Measurements from ENCODE around the gene NIT2.

NIT2 gene

DNA sequence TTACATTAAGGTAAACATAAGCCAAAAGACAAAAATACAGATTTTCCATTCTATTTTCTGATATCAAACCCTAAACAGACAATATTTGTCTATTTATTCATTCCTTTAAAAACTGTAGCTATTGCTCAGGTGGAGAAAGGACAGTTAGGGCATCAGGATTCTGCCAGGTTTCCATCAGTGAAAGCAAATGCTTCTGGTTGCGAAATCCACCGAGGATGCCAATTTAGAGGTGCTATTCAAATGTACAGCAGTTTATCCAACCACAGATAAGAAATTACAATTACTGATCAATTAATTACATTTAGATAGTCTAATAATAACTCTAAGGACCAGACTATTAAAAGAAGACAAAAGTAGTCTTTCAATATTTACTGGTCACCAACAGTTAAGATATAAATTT is 62.4 kb downstream of the NIT2 start:
- DNase-seq (ENCODE audit: low read depth), result no peak

DNA sequence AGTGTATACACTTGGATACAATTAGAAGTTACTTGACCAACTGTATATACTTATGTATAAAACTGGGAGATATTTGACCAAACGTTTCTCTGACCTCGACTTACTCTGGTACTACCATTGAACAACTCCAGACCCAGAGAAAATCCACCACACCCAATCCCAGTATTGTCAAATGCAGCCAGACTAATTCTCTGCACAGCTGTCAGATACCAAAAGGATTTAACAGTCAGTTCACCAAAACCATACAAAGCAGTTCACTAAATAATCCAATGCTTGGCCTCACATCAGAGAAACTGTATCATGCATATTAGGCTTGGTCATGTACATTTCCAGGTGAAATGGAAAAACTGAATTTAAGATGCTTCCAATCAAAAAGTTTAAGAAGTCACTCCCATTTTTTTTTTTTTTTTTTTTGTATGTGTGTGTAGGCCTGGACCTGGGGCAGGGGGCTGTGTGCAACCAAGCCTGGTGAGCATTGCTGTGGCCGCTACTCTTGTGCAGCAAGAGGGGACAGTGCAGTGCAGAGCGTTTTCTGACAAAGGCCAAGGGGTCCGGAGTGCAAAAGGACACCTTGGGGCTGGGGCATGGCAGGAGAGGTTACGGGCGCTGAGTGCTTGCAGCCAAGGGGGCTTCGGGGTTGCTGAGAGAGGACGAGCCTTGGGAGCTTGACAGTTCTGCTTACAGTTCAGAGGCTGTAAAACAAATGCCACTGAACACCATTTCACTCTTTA is 64.9 kb downstream of the NIT2 start:
- DNase-seq (ENCODE audit: low read depth), result no peak

GRCh38 chr3:100400419-100400779 is 65.8 kb downstream of the NIT2 start:
- peak; percentile 1 for DNase-seq (ENCODE audit: low read depth)

DNA sequence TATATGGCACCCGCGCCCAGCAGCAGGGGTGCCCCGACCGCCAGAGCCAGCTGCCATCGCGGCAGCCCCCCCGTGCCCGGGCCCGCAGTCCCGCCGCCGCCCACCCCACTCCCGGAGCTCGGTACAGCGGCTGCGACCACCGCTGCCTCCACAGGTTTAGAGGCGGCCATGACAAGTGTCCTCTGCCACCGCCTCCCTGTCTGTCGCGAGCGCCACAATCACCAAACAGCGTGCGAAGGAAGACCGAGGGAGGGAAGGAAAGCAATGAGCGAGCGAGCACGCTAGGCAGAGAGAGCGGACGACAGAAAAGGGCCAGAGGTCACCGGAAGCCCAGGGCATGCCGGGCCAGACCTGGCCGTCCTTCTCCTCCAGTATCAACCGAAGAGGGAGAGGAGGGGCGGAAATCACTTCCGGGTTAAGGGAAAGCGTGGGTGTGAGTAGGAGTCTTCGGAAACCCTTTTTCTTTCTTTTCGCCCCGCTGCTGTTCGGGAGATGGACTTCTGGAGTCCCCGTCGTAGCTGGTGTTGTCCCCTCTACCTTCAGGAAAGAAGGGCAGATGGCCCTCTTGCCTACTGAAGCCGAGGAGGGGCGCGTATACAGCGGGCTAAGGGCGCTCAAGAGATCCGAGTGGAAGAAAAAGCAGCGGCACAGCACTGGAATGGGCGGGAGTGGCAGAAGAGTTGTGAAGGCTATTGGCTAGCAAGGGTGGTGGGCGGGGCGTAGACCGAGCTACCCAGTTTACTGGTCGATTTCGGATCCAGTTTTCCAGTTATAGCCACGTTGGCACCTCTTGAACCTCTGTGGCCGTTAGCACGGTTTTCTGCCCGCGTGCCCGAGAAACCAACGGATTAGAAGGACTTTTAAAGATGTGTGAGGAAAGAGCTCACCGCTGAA is 66.5 kb downstream of the NIT2 start, which contains the start of the genes LNP1 and TOMM70:
LNP1 (plus strand) TSS at position 760 of the 894 bp plus-strand sequence. CDS start 28,191 bp downstream, outside the sequence.
TOMM70 (minus strand) TSS at position 310 of the 894 bp plus-strand sequence; CDS start at position 170, 140 bp downstream.
- DNase-seq (ENCODE audit: low read depth), result peak; percentile 94

DNA sequence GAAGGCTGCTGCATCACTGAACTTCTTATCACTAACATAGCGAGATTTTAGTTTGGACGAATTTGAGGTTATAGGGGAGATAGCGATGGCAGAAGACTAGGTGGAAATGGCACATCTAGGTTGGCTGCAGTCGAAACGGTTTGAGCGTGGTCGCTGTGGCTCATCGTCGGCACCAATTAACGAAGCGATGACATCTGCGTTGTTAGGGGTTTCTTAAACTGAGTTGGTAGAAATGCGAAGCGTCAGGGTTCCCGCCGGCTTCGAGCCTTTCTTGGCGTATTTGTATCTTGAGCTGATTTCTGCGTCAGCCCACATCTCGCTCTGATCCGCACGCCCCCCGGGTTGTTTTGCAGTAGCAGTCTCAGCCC is 67.1 kb downstream of the NIT2 start:
- DNase-seq (ENCODE audit: low read depth), result peak; percentile 39

GRCh38 chr3:100402256-100402655 is 67.7 kb downstream of the NIT2 start:
- DNase-seq (ENCODE audit: low read depth), result no peak

DNA sequence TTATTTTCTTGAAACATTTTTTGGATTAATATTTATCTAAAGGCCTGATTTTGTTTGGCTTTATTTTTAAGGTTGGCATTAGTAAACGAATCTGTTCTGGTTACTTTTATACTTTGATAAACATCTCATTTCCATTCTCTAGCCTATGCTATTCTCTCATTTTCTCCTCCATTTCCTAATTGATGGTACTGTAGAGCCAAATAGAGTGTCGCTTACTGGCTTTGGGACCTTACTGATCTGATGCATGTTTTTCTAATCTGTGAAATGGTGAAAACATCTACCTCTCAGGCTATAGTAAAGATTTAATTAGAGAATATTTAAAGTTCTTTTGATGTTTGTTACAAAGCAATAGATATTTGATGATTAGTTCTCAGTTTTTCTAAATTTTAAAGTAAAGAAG is 68.3 kb downstream of the NIT2 start:
- DNase-seq (ENCODE audit: low read depth), result no peak

DNA sequence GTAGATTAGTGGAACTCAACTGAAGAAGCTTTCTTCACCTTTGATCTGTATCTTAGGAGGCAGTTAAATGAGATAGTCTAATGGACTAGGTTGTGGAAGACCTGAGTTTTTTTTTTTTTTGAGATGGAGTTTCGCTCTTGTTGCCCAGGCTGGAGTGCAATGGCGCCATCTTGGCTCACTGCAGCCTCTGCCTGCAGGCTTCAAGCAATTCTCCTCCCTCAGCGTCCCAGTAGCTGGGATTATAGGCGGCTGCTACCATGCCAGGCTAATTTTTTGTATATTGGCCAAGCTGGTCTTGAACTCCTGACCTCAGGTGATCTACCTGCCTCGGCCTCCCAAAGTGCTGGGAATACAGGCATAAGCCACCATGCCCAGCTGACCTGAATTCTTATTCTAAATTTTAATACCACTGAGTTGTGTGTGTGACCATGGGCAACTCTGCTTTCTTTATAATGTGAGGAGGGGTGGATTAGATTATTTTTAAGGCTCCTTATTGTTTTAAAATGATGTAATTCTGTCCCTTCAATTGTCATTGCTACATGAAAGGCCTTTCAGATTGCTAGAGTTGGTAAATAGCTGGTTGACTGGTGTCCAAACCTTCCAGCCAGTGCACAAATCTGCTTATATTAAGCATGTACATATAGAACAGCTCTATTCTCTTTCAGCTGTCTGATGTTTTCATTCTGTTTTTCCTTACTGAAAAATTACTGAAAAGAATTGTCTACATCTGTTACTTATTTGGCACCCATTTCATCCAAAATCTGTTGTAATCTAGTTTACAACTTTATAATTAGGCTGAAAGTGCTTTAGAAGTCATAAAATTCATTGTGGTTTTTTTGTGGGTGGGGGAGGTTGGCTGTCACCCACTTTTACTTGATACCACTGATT is 69.0 kb downstream of the NIT2 start:
- DNase-seq (ENCODE audit: low read depth), result no peak

- DNase-seq (ENCODE audit: low read depth), result no peak
These were observed 69.6 kb downstream of the NIT2 start for GRCh38 chr3:100404250-100404548.

GRCh38 chr3:100407164-100407563 is 72.6 kb downstream of the NIT2 start:
- no peak for DNase-seq (ENCODE audit: low read depth)

- DNase-seq (ENCODE audit: low read depth), result no peak
These were observed 73.5 kb downstream of the NIT2 start for GRCh38 chr3:100407977-100408532.

Data from stimulated activated CD8-positive, alpha-beta memory T cell treated with anti-CD3 and anti-CD28 coated beads, Interleukin-4, amount 100 ng/mL, for 24 hours (primary cell).